HepG2 (cell line): Measurements from ENCODE around the gene JMJD1C. TPM values are rescaled to one million over a fixed set of nuclear protein-coding genes. Genes with fewer than 3 reads are reported as not detected.

Source experiments
- ATAC-seq: fragments of 200-7000 bp; cut with Tn5 transposase; 3 replicates; pipeline ENCODE4 v1.9.1; 2020; ENCODE audit warnings: mild to moderate bottlenecking, moderate library complexity
- BruUV-seq: library from RNA; stranded (reverse); fragments of 400-500 nt; replicated peaks from 2 replicates; lab custom pipeline; 2021; lab: Mats Ljungman, UMichigan
- CTCF ChIA-PET: fragments of 300-600 bp; formaldehyde crosslinking; extraction: SDS; loops from one replicate; lab custom pipeline; 2021; ENCODE audit warnings: low total read pairs, inconsistent platforms, low intra/inter-chr PET ratio; lab: Yijun Ruan, JAX
- POLR2A ChIA-PET: fragments of 350-600 bp; sonication (Branson Sonifier 250); formaldehyde crosslinking; loops from one replicate; lab custom pipeline; 2020; ENCODE audit warnings: antibody characterized with exemption, inconsistent platforms; lab: Yijun Ruan, JAX
- DNase-seq: peaks from one replicate; pipeline ENCODE4 v3.0.0-alpha.2; 2015; ENCODE audit warnings: low spot score
- FAIRE-seq: peaks from 3 replicates; lab custom pipeline; 2011; peaks lifted over from hg19 to GRCh38; lab: Jason Lieb, UNC
- H2AFZ ChIP-seq: one replicate; pipeline ENCODE4 v1.6.1; 2011; ENCODE audit warnings: low read length, inconsistent platforms
- H3K27ac ChIP-seq: fragments of 300-600 bp; 3 replicates; pipeline ENCODE4 v1.8.0; 2011; ENCODE audit warnings: mixed run types, mild to moderate bottlenecking, mixed read lengths, low read length, inconsistent platforms; ENCODE audit not compliant: insufficient read depth; ENCODE audit errors: extremely low read length
- H3K27me3 ChIP-seq, 2 experiments: fragments of 200-600 bp in 1 of 2; 2 replicates in 1 of 2; 3 replicates in 1 of 2; pipeline versions ENCODE4 v1.6.0 to v1.8.0; 2011; ENCODE audit warnings: low read length in 2 of 2, mild to moderate bottlenecking in 2 of 2, moderate library complexity in 2 of 2, inconsistent platforms in 1 of 2; ENCODE audit not compliant: insufficient read depth in 2 of 2, control insufficient read depth in 1 of 2
- H3K36me3 ChIP-seq, 2 experiments: fragments of 200-600 bp in 1 of 2; replicated peaks in 1 of 2; 2 replicates in 1 of 2; 3 replicates in 1 of 2; pipeline versions ENCODE4 v1.5.1 to v1.8.0; 2011; ENCODE audit warnings: low read length in 2 of 2, inconsistent platforms in 1 of 2; ENCODE audit not compliant: insufficient read depth in 2 of 2, control insufficient read depth in 1 of 2
- H3K4me1 ChIP-seq: 2 replicates; pipeline ENCODE4 v1.5.1; 2012; ENCODE audit warnings: low read length, inconsistent platforms; ENCODE audit not compliant: insufficient read depth
- H3K4me2 ChIP-seq: 2 replicates; pipeline ENCODE4 v1.6.0; 2011; ENCODE audit warnings: low read depth, low read length, inconsistent platforms
- H3K4me3 ChIP-seq, 3 experiments: fragments of 200-600 bp in 1 of 3; sonication (generic), shearing (Covaris generic) in 1 of 3; replicated peaks in 1 of 3; 2 replicates each; pipeline ENCODE4 v1.5.1; 2011 to 2016; ENCODE audit warnings: low read length in 3 of 3, inconsistent platforms in 2 of 3, low read depth in 2 of 3, mild to moderate bottlenecking in 2 of 3, control low read depth in 1 of 3, mixed read lengths in 1 of 3; ENCODE audit not compliant: insufficient read depth in 1 of 3
- H3K79me2 ChIP-seq: one replicate; pipeline ENCODE4 v1.6.1; 2011; ENCODE audit warnings: low read length, inconsistent platforms; ENCODE audit not compliant: insufficient read depth
- H3K9ac ChIP-seq: 2 replicates; pipeline ENCODE4 v1.6.0; 2011; ENCODE audit warnings: mild to moderate bottlenecking, low read depth, low read length, inconsistent platforms; ENCODE audit not compliant: insufficient read depth
- H3K9me3 ChIP-seq: 2 replicates; pipeline ENCODE4 v1.5.1; 2012; ENCODE audit warnings: mild to moderate bottlenecking, low read length
- H4K20me1 ChIP-seq: 2 replicates; pipeline ENCODE4 v1.6.0; 2011; ENCODE audit warnings: inconsistent platforms, mild to moderate bottlenecking, low read length, moderate library complexity; ENCODE audit not compliant: insufficient read depth
- BORCS8-MEF2B ChIP-seq: sonication (generic); formaldehyde crosslinking; IDR thresholded peaks from 2 replicates; pipeline ENCODE4 v1.8.0; 2022; ENCODE audit warnings: mild to moderate bottlenecking, missing genetic modification reagents
- PCBP1 ChIP-seq: fragments of 200-400 bp; formaldehyde crosslinking; IDR thresholded peaks from 2 replicates; pipeline ENCODE4 v1.6.1; 2017; ENCODE audit warnings: mild to moderate bottlenecking, low read depth, low read length, borderline replicate concordance
- SNAPC4 ChIP-seq: sonication (generic); formaldehyde crosslinking; IDR thresholded peaks from 2 replicates; pipeline ENCODE4 v1.4.0; 2020; ENCODE audit warnings: mild to moderate bottlenecking, missing genetic modification reagents
- U2AF2 ChIP-seq: fragments of 200-400 bp; formaldehyde crosslinking; IDR thresholded peaks from 2 replicates; pipeline ENCODE4 v1.6.1; 2017; ENCODE audit warnings: low read depth, mild to moderate bottlenecking, low read length
- ZBTB43 ChIP-seq: sonication (generic); formaldehyde crosslinking; conservative IDR thresholded peaks from 2 replicates; pipeline ENCODE4 v1.4.0; 2020; ENCODE audit warnings: missing genetic modification reagents
- ZNF710 ChIP-seq: sonication (generic); formaldehyde crosslinking; IDR thresholded peaks from 2 replicates; pipeline ENCODE4 v1.5.0; 2020; ENCODE audit warnings: mild to moderate bottlenecking, missing genetic modification reagents, borderline replicate concordance
- ZNF75D ChIP-seq: sonication (generic); formaldehyde crosslinking; IDR thresholded peaks from 2 replicates; pipeline ENCODE4 v1.8.1; 2023; ENCODE audit warnings: missing genetic modification reagents, mild to moderate bottlenecking, borderline replicate concordance
- WGBS: methylation state at CpG from one replicate; pipeline ENCODE4 v1.1.6; 2017; ENCODE audit warnings: low lambda C conversion rate; 5-methylcytosine and 5-hydroxymethylcytosine counted together
- in situ Hi-C: cut with HindIII; loops from 2 replicates; pipeline ENCODE4 v1.10.0; 2017; ENCODE audit warnings: low pct_unique_long_range_greater_than_20kb; ENCODE audit not compliant: extremely low pct_ligation_motif_present
- intact Hi-C: fragments of 100-400 bp; cut with micrococcal nuclease; formaldehyde crosslinking; loops from one replicate; pipeline ENCODE4 v1.10.0; 2022; ENCODE audit not compliant: unreplicated experiment
- polyA plus RNA-seq, 8 experiments: library from polyadenylated mRNA; depleted of rRNA in 3 of 8; stranded (reverse) in 7 of 8; unstranded in 1 of 8; fragments of >200 nt; fragmentation: Illumina TruSeq in 4 of 8; extraction: Trizol in 4 of 8; gene quantifications; 2 replicates each; pipeline versions ENCODE4 v1.2.1 to v1.2.3, GENCODE V29; 2011 to 2016; ENCODE audit warnings: low read depth in 4 of 8, missing spikeins in 1 of 8, mixed read lengths in 1 of 8; ENCODE audit not compliant: insufficient read depth in 1 of 8
- total RNA-seq, 5 experiments: library from RNA; depleted of rRNA; stranded (reverse); fragments of >200 nt; fragmentation: Illumina TruSeq; extraction: Trizol; gene quantifications; 2 replicates each; pipeline ENCODE4 v1.2.3, GENCODE V29; 2016; ENCODE audit warnings: low read depth in 1 of 5

The JMJD1C gene
- total and polyA plus RNA-seq, 2 of the 13 experiments (the other 11 are each of a cell fraction or from before 2014, with no cell fraction given), result 42.3 to 42.7 TPM

GRCh38 chr10:63247771-63248170, 218.0 kb downstream of the JMJD1C start:
- TF ChIP-seq ZNF75D (CRISPR knock-in tag) (no peak), PCBP1 (no peak)

GRCh38 chr10:63246356-63246755, 219.4 kb downstream of the JMJD1C start:
- ChIA-PET POLR2A (no interaction called here), CTCF (no interaction called here)
- Histone ChIP-seq H3K36me3 (peaks cover 0 to 10% of the 10 kb centered on the region in 2 experiments; a peak in 3 of 5 replicates), H3K27ac (no peak overlapping the region), H3K79me2 (peaks cover 96% of the 10 kb centered on the region), H3K4me2 (no peak overlapping the region), H3K4me3 (no peak overlapping the region), H3K9ac (no peak overlapping the region), H4K20me1 (peaks cover 85% of the 10 kb centered on the region), H3K27me3 (no peaks in the 10 kb centered on the region), H2AFZ (no peak overlapping the region), H3K4me1 (no peaks in the 10 kb centered on the region), H3K9me3 (no peaks in the 10 kb centered on the region)
- in situ Hi-C loops (no loop called here), intact Hi-C loops (no loop called here)
- FAIRE-seq (no peak), ATAC-seq (no peak), DNase-seq (no peak)
- whole genome bisulfite sequencing, result 97% methylated on average over 3 of the region's 3 CpGs
- no TSS peak for BruUV-seq
- TF ChIP-seq SNAPC4 (CRISPR knock-in tag) (no peak), U2AF2 (no peak), ZNF710 (CRISPR knock-in tag) (no peak), ZBTB43 (CRISPR knock-in tag) (no peak), BORCS8-MEF2B (CRISPR knock-in tag) (no peak)

More at GRCh38 chr10:63247771-63248170, 218.0 kb downstream of the JMJD1C start:
- Histone ChIP-seq H3K4me2 (no peak overlapping the region), H3K9me3 (no peaks in the 10 kb centered on the region), H3K4me3 (no peak overlapping the region), H4K20me1 (peaks cover 87% of the 10 kb centered on the region), H3K79me2 (peaks cover 96% of the 10 kb centered on the region), H3K27me3 (no peaks in the 10 kb centered on the region), H2AFZ (no peak overlapping the region), H3K27ac (no peak overlapping the region), H3K9ac (no peak overlapping the region), H3K36me3 (peaks cover 0 to 19% of the 10 kb centered on the region in 2 experiments; a peak in 3 of 5 replicates), H3K4me1 (peaks cover 12% of the 10 kb centered on the region)
- ATAC-seq (no peak), DNase-seq (no peak), FAIRE-seq (no peak)
- intact Hi-C loops (no loop called here), in situ Hi-C loops (no loop called here)
- 98% methylated on average over 4 of the region's 4 CpGs for WGBS
- POLR2A ChIA-PET, result no interaction called here
- BruUV-seq, result no TSS peak
- CTCF ChIA-PET, result no interaction called here
